Measurements from ENCODE around the gene IFNAR1.

IFNAR1 gene

DNA sequence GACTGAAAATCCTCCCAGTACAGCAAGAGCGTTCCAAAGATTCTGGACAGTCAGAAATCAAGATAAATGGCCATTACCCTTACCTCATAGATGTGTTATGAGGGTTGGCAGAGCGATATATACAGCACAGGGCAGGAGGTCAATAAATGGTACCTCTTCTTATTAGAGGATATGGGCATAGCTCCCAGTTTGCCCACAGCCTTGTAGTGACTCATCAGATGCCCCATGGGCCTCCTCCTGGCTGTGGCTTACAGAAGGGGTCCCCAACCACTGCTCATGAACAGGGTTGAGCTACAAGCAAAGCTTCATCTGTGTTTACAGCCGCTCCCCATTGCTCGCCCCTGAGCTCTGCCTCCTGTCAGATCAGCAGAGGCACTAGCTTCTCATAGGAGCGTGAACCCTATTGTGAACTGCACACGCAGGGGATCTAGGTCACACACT is 71.1 kb downstream of the IFNAR1 start:
- TF ChIP-seq ISL1 (CRISPR knock-in tag; IDR thresholded peaks at IDR 0.05), result peak; percentile 70
- TF ChIP-seq, protein P1, sequence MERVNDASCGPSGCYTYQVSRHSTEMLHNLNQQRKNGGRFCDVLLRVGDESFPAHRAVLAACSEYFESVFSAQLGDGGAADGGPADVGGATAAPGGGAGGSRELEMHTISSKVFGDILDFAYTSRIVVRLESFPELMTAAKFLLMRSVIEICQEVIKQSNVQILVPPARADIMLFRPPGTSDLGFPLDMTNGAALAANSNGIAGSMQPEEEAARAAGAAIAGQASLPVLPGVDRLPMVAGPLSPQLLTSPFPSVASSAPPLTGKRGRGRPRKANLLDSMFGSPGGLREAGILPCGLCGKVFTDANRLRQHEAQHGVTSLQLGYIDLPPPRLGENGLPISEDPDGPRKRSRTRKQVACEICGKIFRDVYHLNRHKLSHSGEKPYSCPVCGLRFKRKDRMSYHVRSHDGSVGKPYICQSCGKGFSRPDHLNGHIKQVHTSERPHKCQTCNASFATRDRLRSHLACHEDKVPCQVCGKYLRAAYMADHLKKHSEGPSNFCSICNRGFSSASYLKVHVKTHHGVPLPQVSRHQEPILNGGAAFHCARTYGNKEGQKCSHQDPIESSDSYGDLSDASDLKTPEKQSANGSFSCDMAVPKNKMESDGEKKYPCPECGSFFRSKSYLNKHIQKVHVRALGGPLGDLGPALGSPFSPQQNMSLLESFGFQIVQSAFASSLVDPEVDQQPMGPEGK (CRISPR knock-in tag; IDR thresholded peaks at IDR 0.05; ENCODE audit: borderline replicate concordance), result no peak
- no peak for TF ChIP-seq PPARA (CRISPR knock-in tag; IDR thresholded peaks at IDR 0.05; ENCODE audit: borderline replicate concordance)
- TF ChIP-seq, protein P2, sequence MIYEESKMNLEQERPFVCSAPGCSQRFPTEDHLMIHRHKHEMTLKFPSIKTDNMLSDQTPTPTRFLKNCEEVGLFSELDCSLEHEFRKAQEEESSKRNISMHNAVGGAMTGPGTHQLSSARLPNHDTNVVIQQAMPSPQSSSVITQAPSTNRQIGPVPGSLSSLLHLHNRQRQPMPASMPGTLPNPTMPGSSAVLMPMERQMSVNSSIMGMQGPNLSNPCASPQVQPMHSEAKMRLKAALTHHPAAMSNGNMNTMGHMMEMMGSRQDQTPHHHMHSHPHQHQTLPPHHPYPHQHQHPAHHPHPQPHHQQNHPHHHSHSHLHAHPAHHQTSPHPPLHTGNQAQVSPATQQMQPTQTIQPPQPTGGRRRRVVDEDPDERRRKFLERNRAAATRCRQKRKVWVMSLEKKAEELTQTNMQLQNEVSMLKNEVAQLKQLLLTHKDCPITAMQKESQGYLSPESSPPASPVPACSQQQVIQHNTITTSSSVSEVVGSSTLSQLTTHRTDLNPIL (CRISPR knock-in tag; IDR thresholded peaks at IDR 0.05; ENCODE audit: low read depth), result peak; percentile 85
- TF ChIP-seq CSDC2 (CRISPR knock-in tag; IDR thresholded peaks at IDR 0.05), result peak; percentile 80; the same call in 1 of the 2 replicates
- 0 out of 2 replicates have a peak, but pooled peaks have one; percentile 48 for TF ChIP-seq GLIS3 (CRISPR knock-in tag; IDR thresholded peaks at IDR 0.05)
- TF ChIP-seq ZFP3 (CRISPR knock-in tag; IDR thresholded peaks at IDR 0.05), result peak; percentile 72; the same call in 1 of the 2 replicates
- TF ChIP-seq, protein P3, sequence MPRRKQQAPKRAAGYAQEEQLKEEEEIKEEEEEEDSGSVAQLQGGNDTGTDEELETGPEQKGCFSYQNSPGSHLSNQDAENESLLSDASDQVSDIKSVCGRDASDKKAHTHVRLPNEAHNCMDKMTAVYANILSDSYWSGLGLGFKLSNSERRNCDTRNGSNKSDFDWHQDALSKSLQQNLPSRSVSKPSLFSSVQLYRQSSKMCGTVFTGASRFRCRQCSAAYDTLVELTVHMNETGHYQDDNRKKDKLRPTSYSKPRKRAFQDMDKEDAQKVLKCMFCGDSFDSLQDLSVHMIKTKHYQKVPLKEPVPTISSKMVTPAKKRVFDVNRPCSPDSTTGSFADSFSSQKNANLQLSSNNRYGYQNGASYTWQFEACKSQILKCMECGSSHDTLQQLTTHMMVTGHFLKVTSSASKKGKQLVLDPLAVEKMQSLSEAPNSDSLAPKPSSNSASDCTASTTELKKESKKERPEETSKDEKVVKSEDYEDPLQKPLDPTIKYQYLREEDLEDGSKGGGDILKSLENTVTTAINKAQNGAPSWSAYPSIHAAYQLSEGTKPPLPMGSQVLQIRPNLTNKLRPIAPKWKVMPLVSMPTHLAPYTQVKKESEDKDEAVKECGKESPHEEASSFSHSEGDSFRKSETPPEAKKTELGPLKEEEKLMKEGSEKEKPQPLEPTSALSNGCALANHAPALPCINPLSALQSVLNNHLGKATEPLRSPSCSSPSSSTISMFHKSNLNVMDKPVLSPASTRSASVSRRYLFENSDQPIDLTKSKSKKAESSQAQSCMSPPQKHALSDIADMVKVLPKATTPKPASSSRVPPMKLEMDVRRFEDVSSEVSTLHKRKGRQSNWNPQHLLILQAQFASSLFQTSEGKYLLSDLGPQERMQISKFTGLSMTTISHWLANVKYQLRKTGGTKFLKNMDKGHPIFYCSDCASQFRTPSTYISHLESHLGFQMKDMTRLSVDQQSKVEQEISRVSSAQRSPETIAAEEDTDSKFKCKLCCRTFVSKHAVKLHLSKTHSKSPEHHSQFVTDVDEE (CRISPR knock-in tag; IDR thresholded peaks at IDR 0.05), result no peak
- ATAC-seq, result peak; percentile 88

DNA sequence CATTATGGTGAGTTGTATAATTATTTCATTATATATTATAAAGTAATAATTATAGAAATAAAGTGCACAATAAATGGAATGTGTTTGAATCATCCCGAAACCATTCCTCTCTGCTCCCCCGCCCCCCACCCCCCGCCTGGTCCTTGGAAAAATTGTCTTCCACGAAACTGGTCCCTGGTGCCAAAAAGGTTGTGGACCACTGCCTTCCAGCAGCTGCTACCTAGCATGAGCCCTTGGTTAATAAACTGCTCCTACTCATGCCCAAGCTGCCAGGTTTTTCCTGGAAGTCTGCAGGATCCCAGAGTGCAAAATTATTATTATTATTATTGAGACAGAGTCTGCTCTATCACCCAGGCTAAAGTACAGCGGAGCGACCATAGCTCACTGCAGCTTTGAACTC is 71.7 kb downstream of the IFNAR1 start:
- TF ChIP-seq, protein P3 (CRISPR knock-in tag; IDR thresholded peaks at IDR 0.05), result no peak
- TF ChIP-seq SNAI2 (CRISPR knock-in tag; IDR thresholded peaks at IDR 0.05) (no peak), ZFP30 (CRISPR knock-in tag; IDR thresholded peaks at IDR 0.05) (no peak), ZFP3 (CRISPR knock-in tag; IDR thresholded peaks at IDR 0.05) (no peak), TOX (CRISPR knock-in tag; IDR thresholded peaks at IDR 0.05; ENCODE audit: borderline replicate concordance) (no peak), CSDC2 (CRISPR knock-in tag; IDR thresholded peaks at IDR 0.05) (no peak), ISL1 (CRISPR knock-in tag; IDR thresholded peaks at IDR 0.05) (no peak), PPARA (CRISPR knock-in tag; IDR thresholded peaks at IDR 0.05; ENCODE audit: borderline replicate concordance) (no peak), GLIS3 (CRISPR knock-in tag; IDR thresholded peaks at IDR 0.05) (no peak), BACH2 (CRISPR knock-in tag; IDR thresholded peaks at IDR 0.05; ENCODE audit: borderline replicate concordance) (no peak), ZC3H10 (CRISPR knock-in tag; IDR thresholded peaks at IDR 0.05) (no peak), ZNF565 (CRISPR knock-in tag; conservative IDR thresholded peaks at IDR 0.05; ENCODE audit: low read depth) (no peak), ZNF8 (CRISPR knock-in tag; IDR thresholded peaks at IDR 0.05) (no peak)
- ATAC-seq, result no peak

DNA sequence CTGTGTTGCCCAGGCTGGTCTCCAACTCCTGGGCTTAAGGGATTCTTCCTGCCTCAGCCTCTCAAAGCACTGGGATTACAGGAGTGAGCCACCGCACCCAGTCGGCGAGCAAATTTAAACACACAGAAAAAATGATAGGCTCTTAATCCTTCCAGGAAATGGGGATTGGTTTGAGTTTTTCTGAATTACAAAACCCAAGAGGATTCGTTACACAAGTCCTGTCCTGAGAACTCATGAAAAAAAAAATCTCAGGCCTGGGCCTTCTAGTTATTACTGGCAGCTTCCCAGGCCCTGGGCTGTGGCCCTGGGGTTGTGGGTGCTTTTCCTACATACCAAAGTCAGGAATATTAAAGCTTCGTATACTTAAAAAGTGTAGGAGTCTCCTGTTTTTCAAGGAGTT is 72.2 kb downstream of the IFNAR1 start:
- TF ChIP-seq CSDC2 (CRISPR knock-in tag; IDR thresholded peaks at IDR 0.05), result no peak
- TF ChIP-seq GLIS3 (CRISPR knock-in tag; IDR thresholded peaks at IDR 0.05), result no peak
- TF ChIP-seq TOX (CRISPR knock-in tag; IDR thresholded peaks at IDR 0.05; ENCODE audit: borderline replicate concordance), result no peak
- no peak for TF ChIP-seq ZNF70 (CRISPR knock-in tag; IDR thresholded peaks at IDR 0.05)
- TF ChIP-seq, protein P2 (CRISPR knock-in tag; IDR thresholded peaks at IDR 0.05; ENCODE audit: low read depth), result no peak
- TF ChIP-seq, protein P3 (CRISPR knock-in tag; IDR thresholded peaks at IDR 0.05), result no peak
- TF ChIP-seq BACH2 (CRISPR knock-in tag; IDR thresholded peaks at IDR 0.05; ENCODE audit: borderline replicate concordance), result no peak
- TF ChIP-seq TCF4 (CRISPR knock-in tag; IDR thresholded peaks at IDR 0.05; ENCODE audit: borderline replicate concordance), result no peak
- no peak for TF ChIP-seq SNAI2 (CRISPR knock-in tag; IDR thresholded peaks at IDR 0.05)
- TF ChIP-seq, protein P4, sequence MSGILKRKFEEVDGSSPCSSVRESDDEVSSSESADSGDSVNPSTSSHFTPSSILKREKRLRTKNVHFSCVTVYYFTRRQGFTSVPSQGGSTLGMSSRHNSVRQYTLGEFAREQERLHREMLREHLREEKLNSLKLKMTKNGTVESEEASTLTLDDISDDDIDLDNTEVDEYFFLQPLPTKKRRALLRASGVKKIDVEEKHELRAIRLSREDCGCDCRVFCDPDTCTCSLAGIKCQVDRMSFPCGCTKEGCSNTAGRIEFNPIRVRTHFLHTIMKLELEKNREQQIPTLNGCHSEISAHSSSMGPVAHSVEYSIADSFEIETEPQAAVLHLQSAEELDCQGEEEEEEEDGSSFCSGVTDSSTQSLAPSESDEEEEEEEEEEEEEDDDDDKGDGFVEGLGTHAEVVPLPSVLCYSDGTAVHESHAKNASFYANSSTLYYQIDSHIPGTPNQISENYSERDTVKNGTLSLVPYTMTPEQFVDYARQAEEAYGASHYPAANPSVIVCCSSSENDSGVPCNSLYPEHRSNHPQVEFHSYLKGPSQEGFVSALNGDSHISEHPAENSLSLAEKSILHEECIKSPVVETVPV (CRISPR knock-in tag; IDR thresholded peaks at IDR 0.05), result no peak
- no peak for TF ChIP-seq ZNF565 (CRISPR knock-in tag; conservative IDR thresholded peaks at IDR 0.05; ENCODE audit: low read depth)
- no peak for TF ChIP-seq ARNTL (CRISPR knock-in tag; IDR thresholded peaks at IDR 0.05; ENCODE audit: borderline replicate concordance, low read depth)
- no peak for TF ChIP-seq ISL1 (CRISPR knock-in tag; IDR thresholded peaks at IDR 0.05)
- TF ChIP-seq ZFP30 (CRISPR knock-in tag; IDR thresholded peaks at IDR 0.05), result no peak
- ATAC-seq, result no peak

Data from SK-N-SH treated with all-trans-retinoic acid at 6 μM for 48 hours (cell line).